HepG2 (cell line): ENCODE measurements around the gene OCSTAMP. TPM values are rescaled to one million over a fixed set of nuclear protein-coding genes. Genes with fewer than 3 reads are reported as not detected.
A peak's percentile ranks its signal among the peaks of the same experiment; 100 is the strongest.

ENCODE experiments used
- AKAP8 ChIP-seq: sonication (generic); formaldehyde crosslinking; IDR thresholded peaks from 2 replicates; pipeline ENCODE4 v1.5.1; 2020; ENCODE audit warnings: mild to moderate bottlenecking, missing genetic modification reagents
- FOXM1 ChIP-seq: sonication (generic); formaldehyde crosslinking; IDR thresholded peaks from 2 replicates; pipeline ENCODE4 v1.5.0; 2020; ENCODE audit warnings: missing genetic modification reagents
- HDAC6 ChIP-seq: fragments of 200-600 bp; sonication (generic); IDR thresholded peaks from 2 replicates; pipeline ENCODE4 v1.7.0; 2017; ENCODE audit warnings: mild to moderate bottlenecking, antibody characterized with exemption, low read length, low read depth
- KLF15 ChIP-seq: sonication (generic); formaldehyde crosslinking; IDR thresholded peaks from 2 replicates; pipeline ENCODE4 v1.8.1; 2023; ENCODE audit warnings: borderline replicate concordance, mild to moderate bottlenecking, inconsistent platforms, missing genetic modification reagents, mixed read lengths
- PHF8 ChIP-seq: sonication (generic); formaldehyde crosslinking; IDR thresholded peaks from 2 replicates; pipeline ENCODE4 v1.5.0; 2020; ENCODE audit warnings: missing genetic modification reagents
- RORA ChIP-seq: sonication (generic); formaldehyde crosslinking; IDR thresholded peaks from 2 replicates; pipeline ENCODE4 v1.5.0; 2020; ENCODE audit warnings: mild to moderate bottlenecking, missing genetic modification reagents, moderate library complexity
- RXRA ChIP-seq: sonication (generic); formaldehyde crosslinking; IDR thresholded peaks from 2 replicates; pipeline ENCODE4 v1.5.1; 2020; ENCODE audit warnings: missing genetic modification reagents
- SIN3A ChIP-seq: IDR thresholded peaks from 2 replicates; pipeline ENCODE4 v1.6.1; 2011; ENCODE audit warnings: low read depth, mild to moderate bottlenecking, control low read depth, low read length, borderline replicate concordance
- WIZ ChIP-seq: sonication (generic); formaldehyde crosslinking; IDR thresholded peaks from 2 replicates; pipeline ENCODE4 v1.5.1; 2020; ENCODE audit warnings: mild to moderate bottlenecking, missing genetic modification reagents
- ZKSCAN5 ChIP-seq: sonication (generic); formaldehyde crosslinking; IDR thresholded peaks from 2 replicates; pipeline ENCODE4 v1.5.1; 2020; ENCODE audit warnings: mild to moderate bottlenecking, missing genetic modification reagents
- ZNF234 ChIP-seq: sonication (generic); formaldehyde crosslinking; conservative IDR thresholded peaks from 2 replicates; pipeline ENCODE4 v1.5.1; 2020; ENCODE audit warnings: mild to moderate bottlenecking, missing genetic modification reagents
- ZNF329 ChIP-seq: sonication (generic); formaldehyde crosslinking; IDR thresholded peaks from 2 replicates; pipeline ENCODE4 v1.9.0; 2021; ENCODE audit warnings: low read depth, mild to moderate bottlenecking, missing genetic modification reagents
- ZNF431 ChIP-seq: sonication (generic); formaldehyde crosslinking; IDR thresholded peaks from 2 replicates; pipeline ENCODE4 v1.9.0; 2022; ENCODE audit warnings: missing genetic modification reagents, low read depth, mild to moderate bottlenecking, borderline replicate concordance
- ZNF563 ChIP-seq: sonication (generic); formaldehyde crosslinking; IDR thresholded peaks from 2 replicates; pipeline ENCODE4 v1.8.0; 2022; ENCODE audit warnings: mild to moderate bottlenecking, moderate library complexity, missing genetic modification reagents
- ZNF569 ChIP-seq: sonication (generic); formaldehyde crosslinking; IDR thresholded peaks from 2 replicates; pipeline ENCODE4 v1.5.0; 2020; ENCODE audit warnings: mild to moderate bottlenecking, missing genetic modification reagents, moderate library complexity, borderline replicate concordance
- ZNF629 ChIP-seq: sonication (generic); formaldehyde crosslinking; conservative IDR thresholded peaks from 2 replicates; pipeline ENCODE4 v1.5.0; 2020; ENCODE audit warnings: missing genetic modification reagents
- ZNF772 ChIP-seq: sonication (generic); formaldehyde crosslinking; IDR thresholded peaks from 2 replicates; pipeline ENCODE4 v1.5.0; 2020; ENCODE audit warnings: mild to moderate bottlenecking, missing genetic modification reagents
- ZNF775 ChIP-seq: sonication (generic); formaldehyde crosslinking; IDR thresholded peaks from 2 replicates; pipeline ENCODE4 v1.4.0; 2020; ENCODE audit warnings: missing genetic modification reagents, mild to moderate bottlenecking, moderate library complexity, borderline replicate concordance
- ZSCAN20 ChIP-seq: sonication (generic); formaldehyde crosslinking; IDR thresholded peaks from 2 replicates; pipeline ENCODE4 v1.4.0; 2020; ENCODE audit warnings: missing genetic modification reagents, mild to moderate bottlenecking, borderline replicate concordance
- polyA plus RNA-seq, 8 experiments: library from polyadenylated mRNA; depleted of rRNA in 3 of 8; stranded (reverse) in 7 of 8; unstranded in 1 of 8; fragments of >200 nt; fragmentation: Illumina TruSeq in 4 of 8; extraction: Trizol in 4 of 8; gene quantifications; 2 replicates each; pipeline versions ENCODE4 v1.2.1 to v1.2.3, GENCODE V29; 2011 to 2016; ENCODE audit warnings: low read depth in 4 of 8, missing spikeins in 1 of 8, mixed read lengths in 1 of 8; ENCODE audit not compliant: insufficient read depth in 1 of 8
- total RNA-seq, 5 experiments: library from RNA; depleted of rRNA; stranded (reverse); fragments of >200 nt; fragmentation: Illumina TruSeq; extraction: Trizol; gene quantifications; 2 replicates each; pipeline ENCODE4 v1.2.3, GENCODE V29; 2016; ENCODE audit warnings: low read depth in 1 of 5
- TF ChIP-seq, protein P1 (sequence below): sonication (generic); formaldehyde crosslinking; IDR thresholded peaks from 2 replicates; pipeline ENCODE4 v1.5.1; 2020; ENCODE audit warnings: missing genetic modification reagents, mild to moderate bottlenecking, borderline replicate concordance
- TF ChIP-seq, protein P2 (sequence below): fragments of 450-650 bp; IDR thresholded peaks from 2 replicates; pipeline ENCODE4 v1.6.1; 2017; ENCODE audit warnings: mild to moderate bottlenecking
- TF ChIP-seq, protein P3 (sequence below): IDR thresholded peaks from 2 replicates; pipeline ENCODE4 v1.6.1; 2012; ENCODE audit warnings: inconsistent platforms
- TF ChIP-seq, protein P4 (sequence below): sonication (generic); IDR thresholded peaks from 2 replicates; pipeline ENCODE4 v1.6.1; 2016; ENCODE audit warnings: low read depth, borderline replicate concordance

OCSTAMP gene
- total and polyA plus RNA-seq, 2 of the 13 experiments (the other 11 are each of a cell fraction or from before 2014, with no cell fraction given), result not detected

DNA sequence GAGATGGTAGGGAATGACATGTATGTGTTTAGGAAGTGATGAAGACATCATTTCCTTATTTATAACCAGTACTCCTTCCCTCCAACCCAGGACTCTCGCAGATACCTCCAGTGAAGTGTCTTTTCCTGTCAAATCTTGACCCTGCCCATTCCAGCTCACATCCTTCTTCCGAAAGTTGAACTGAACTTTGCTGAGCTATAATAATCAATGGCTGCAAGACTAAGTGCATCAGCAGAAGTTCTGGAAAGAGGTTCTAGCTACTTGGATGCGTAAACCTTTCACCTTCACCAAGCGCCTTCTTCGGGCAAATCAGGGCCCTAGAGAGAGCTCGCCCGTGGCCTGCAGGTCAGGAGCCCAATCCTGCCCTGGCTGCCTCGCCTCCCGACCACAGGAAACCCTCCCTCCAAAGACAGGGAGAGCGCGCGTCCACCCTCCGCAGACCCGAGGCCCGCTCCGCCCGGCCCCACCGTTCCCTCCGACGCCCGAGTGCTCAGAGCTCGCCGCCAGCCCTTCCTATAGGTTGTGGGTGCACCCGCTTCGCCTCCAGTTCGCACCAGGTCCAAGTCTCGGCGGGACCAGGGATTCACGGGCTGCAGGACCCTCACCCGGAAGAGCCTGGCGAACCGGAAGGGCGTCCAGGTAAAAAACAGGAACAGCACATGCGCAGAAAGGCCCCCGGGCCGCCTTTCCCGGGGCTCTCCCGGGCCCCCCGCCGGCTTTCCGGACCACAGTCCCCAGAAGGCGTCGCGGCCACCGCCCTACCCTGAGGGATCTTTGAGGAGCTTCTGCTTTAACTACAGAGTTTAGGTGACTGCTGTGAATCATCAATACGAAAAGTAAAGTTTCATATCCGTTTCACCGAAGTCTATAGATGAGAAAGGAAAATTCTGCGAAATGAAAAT, 37.3 kb downstream of the OCSTAMP start, which contains the start of gene ZNF334 (continued):
- no peak for TF ChIP-seq ZNF431 (CRISPR knock-in tag)
- TF ChIP-seq FOXM1 (CRISPR knock-in tag), result no peak
- TF ChIP-seq ZKSCAN5 (CRISPR knock-in tag), result no peak
- TF ChIP-seq, protein P1, sequence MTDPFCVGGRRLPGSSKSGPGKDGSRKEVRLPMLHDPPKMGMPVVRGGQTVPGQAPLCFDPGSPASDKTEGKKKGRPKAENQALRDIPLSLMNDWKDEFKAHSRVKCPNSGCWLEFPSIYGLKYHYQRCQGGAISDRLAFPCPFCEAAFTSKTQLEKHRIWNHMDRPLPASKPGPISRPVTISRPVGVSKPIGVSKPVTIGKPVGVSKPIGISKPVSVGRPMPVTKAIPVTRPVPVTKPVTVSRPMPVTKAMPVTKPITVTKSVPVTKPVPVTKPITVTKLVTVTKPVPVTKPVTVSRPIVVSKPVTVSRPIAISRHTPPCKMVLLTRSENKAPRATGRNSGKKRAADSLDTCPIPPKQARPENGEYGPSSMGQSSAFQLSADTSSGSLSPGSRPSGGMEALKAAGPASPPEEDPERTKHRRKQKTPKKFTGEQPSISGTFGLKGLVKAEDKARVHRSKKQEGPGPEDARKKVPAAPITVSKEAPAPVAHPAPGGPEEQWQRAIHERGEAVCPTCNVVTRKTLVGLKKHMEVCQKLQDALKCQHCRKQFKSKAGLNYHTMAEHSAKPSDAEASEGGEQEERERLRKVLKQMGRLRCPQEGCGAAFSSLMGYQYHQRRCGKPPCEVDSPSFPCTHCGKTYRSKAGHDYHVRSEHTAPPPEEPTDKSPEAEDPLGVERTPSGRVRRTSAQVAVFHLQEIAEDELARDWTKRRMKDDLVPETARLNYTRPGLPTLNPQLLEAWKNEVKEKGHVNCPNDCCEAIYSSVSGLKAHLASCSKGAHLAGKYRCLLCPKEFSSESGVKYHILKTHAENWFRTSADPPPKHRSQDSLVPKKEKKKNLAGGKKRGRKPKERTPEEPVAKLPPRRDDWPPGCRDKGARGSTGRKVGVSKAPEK, result no peak
- TF ChIP-seq, protein P2, sequence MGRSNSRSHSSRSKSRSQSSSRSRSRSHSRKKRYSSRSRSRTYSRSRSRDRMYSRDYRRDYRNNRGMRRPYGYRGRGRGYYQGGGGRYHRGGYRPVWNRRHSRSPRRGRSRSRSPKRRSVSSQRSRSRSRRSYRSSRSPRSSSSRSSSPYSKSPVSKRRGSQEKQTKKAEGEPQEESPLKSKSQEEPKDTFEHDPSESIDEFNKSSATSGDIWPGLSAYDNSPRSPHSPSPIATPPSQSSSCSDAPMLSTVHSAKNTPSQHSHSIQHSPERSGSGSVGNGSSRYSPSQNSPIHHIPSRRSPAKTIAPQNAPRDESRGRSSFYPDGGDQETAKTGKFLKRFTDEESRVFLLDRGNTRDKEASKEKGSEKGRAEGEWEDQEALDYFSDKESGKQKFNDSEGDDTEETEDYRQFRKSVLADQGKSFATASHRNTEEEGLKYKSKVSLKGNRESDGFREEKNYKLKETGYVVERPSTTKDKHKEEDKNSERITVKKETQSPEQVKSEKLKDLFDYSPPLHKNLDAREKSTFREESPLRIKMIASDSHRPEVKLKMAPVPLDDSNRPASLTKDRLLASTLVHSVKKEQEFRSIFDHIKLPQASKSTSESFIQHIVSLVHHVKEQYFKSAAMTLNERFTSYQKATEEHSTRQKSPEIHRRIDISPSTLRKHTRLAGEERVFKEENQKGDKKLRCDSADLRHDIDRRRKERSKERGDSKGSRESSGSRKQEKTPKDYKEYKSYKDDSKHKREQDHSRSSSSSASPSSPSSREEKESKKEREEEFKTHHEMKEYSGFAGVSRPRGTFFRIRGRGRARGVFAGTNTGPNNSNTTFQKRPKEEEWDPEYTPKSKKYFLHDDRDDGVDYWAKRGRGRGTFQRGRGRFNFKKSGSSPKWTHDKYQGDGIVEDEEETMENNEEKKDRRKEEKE, result no peak
- TF ChIP-seq, protein P3, sequence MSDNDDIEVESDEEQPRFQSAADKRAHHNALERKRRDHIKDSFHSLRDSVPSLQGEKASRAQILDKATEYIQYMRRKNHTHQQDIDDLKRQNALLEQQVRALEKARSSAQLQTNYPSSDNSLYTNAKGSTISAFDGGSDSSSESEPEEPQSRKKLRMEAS, result peak; percentile 60
- no peak for TF ChIP-seq ZNF775 (CRISPR knock-in tag)
- peak; percentile 59; the same call in 1 of the 2 replicates for TF ChIP-seq SIN3A
- TF ChIP-seq ZNF234 (CRISPR knock-in tag), result 0 out of 2 replicates have a peak, but pooled peaks have one; percentile 57
- peak; percentile 93 for TF ChIP-seq PHF8 (CRISPR knock-in tag)
- TF ChIP-seq, protein P4, sequence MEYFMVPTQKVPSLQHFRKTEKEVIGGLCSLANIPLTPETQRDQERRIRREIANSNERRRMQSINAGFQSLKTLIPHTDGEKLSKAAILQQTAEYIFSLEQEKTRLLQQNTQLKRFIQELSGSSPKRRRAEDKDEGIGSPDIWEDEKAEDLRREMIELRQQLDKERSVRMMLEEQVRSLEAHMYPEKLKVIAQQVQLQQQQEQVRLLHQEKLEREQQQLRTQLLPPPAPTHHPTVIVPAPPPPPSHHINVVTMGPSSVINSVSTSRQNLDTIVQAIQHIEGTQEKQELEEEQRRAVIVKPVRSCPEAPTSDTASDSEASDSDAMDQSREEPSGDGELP, result no peak
- no peak for TF ChIP-seq KLF15 (CRISPR knock-in tag)
- no peak for TF ChIP-seq HDAC6
- TF ChIP-seq ZNF629 (CRISPR knock-in tag), result no peak
- no peak for TF ChIP-seq ZNF329
- no peak for TF ChIP-seq ZNF569 (CRISPR knock-in tag)
- TF ChIP-seq AKAP8 (CRISPR knock-in tag), result no peak
- TF ChIP-seq ZSCAN20 (CRISPR knock-in tag), result no peak
- 0 out of 2 replicates have a peak, but pooled peaks have one; percentile 20 for TF ChIP-seq ZNF563 (CRISPR knock-in tag)
- no peak for TF ChIP-seq RORA (CRISPR knock-in tag)
- TF ChIP-seq RXRA (CRISPR knock-in tag), result peak; percentile 65; the same call in 1 of the 2 replicates
- TF ChIP-seq WIZ (CRISPR knock-in tag), result no peak
- no peak for TF ChIP-seq ZNF772 (CRISPR knock-in tag)
